IPS-15b (cell line): ENCODE results near the gene PRICKLE1.

Experiments used
- H3K27me3 ChIP-seq: one replicate; pipeline ENCODE4 v1.6.1; 2013; ENCODE audit warnings: low read length; ENCODE audit not compliant: control insufficient read depth, insufficient read depth
- H3K36me3 ChIP-seq: one replicate; pipeline ENCODE4 v1.6.1; 2013; ENCODE audit warnings: low read length; ENCODE audit not compliant: control insufficient read depth, insufficient read depth
- H3K4me1 ChIP-seq: one replicate; pipeline ENCODE4 v1.6.1; 2013; ENCODE audit warnings: mild to moderate bottlenecking, low read length; ENCODE audit not compliant: control insufficient read depth, insufficient read depth
- H3K4me3 ChIP-seq: one replicate; pipeline ENCODE4 v1.5.1; 2013; ENCODE audit warnings: low read depth, low read length
- H3K9ac ChIP-seq: one replicate; pipeline ENCODE4 v1.6.1; 2013; ENCODE audit warnings: low read depth, mild to moderate bottlenecking, low read length
- H3K9me3 ChIP-seq: one replicate; pipeline ENCODE4 v1.6.1; 2013; ENCODE audit warnings: mild to moderate bottlenecking, low read length; ENCODE audit not compliant: control insufficient read depth, insufficient read depth

PRICKLE1 gene

DNA sequence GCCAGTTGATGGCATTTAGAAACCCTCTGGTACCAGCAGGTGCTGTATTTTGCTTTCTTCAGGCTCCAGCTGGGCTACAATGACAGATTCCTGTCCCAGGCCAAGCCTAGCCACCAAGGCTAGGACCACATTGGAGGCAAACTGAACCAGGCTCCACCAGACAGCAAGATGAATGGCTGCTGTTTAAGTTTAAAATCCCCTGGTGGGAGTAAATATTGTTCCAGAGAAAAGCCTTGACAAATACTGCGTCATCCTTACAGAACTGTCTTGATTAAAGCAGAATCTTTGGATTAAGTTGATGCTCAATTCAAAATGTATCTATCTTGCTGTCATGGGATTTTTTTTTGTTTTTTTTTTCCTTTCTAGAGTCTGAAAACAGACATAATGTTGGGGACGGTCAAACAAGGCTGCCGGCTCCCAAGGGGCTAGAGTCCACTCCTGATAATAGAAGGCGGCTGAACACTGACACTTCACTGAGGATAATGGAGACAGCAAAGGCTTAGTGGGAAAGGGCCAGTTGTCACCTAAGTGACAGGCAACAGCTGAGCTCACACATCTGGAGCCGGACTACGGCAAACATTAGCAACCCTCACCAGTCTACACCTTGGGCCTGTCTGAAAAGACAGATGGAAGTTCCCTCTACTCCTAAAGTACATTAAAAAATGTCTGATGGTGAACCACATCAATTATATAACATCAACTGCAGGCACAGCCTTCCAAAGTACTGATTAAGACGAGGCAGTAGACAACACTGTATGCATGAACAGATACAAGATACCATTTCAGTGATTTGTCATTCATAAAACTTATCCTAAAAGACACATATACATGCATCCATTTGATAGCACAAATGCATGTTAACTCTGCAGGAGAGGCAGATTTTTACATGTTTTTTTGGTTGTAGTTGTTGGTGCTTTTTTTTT is 1.7 kb downstream of the PRICKLE1 start:
- no peak overlapping the region for H3K9ac ChIP-seq
- H3K27me3 ChIP-seq: peaks cover 49% of the 10 kb centered on the region
- no peak overlapping the region for H3K4me3 ChIP-seq
- H3K4me1 ChIP-seq: no peaks in the 10 kb centered on the region
- H3K36me3 ChIP-seq: no peaks in the 10 kb centered on the region
- H3K9me3 ChIP-seq: no peaks in the 10 kb centered on the region

DNA sequence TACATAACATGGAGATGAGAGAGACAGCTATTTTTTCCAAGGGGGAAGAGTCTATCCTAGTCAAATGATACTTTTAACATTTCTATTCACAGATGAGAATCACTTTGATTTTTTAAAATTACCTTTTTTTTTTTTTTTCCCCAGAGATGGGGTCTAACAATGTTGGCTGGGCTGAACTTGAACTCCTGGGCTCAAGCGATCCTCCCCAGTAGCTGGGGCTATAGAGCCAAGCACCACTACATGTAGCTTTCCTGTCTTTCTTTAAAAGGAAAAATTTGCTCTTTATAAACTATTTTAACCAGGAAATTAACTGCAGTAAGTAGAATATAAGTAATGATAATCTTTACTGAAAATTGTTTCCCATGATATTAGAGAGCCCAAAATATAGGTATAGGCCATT is 3.3 kb downstream of the PRICKLE1 start:
- Histone ChIP-seq H3K36me3 (no peaks in the 10 kb centered on the region), H3K27me3 (peaks cover 37% of the 10 kb centered on the region), H3K9ac (no peak overlapping the region), H3K9me3 (no peaks in the 10 kb centered on the region), H3K4me1 (no peaks in the 10 kb centered on the region), H3K4me3 (no peak overlapping the region)

DNA sequence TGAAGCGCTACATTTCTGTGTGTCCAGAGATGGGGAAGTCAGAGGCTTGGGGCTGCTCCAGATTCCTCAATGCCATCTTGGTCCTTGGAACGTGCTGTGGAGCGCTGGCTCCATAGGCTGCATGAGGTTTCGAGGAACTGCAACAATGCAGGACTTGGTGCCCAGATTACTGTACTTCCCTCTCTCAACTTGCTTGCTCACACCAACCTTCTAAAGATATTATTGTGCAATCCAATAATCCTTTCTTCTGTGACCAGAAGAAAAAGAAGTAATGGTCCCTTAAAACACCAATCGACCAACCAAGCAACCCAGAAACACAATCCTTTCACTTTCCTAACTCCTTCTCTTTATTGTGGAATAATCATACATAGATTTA is 3.7 kb downstream of the PRICKLE1 start:
- no peaks in the 10 kb centered on the region for H3K4me1 ChIP-seq
- no peaks in the 10 kb centered on the region for H3K9me3 ChIP-seq
- H3K36me3 ChIP-seq: no peaks in the 10 kb centered on the region
- H3K9ac ChIP-seq: no peak overlapping the region
- H3K4me3 ChIP-seq: no peak overlapping the region
- H3K27me3 ChIP-seq: peaks cover 34% of the 10 kb centered on the region

DNA sequence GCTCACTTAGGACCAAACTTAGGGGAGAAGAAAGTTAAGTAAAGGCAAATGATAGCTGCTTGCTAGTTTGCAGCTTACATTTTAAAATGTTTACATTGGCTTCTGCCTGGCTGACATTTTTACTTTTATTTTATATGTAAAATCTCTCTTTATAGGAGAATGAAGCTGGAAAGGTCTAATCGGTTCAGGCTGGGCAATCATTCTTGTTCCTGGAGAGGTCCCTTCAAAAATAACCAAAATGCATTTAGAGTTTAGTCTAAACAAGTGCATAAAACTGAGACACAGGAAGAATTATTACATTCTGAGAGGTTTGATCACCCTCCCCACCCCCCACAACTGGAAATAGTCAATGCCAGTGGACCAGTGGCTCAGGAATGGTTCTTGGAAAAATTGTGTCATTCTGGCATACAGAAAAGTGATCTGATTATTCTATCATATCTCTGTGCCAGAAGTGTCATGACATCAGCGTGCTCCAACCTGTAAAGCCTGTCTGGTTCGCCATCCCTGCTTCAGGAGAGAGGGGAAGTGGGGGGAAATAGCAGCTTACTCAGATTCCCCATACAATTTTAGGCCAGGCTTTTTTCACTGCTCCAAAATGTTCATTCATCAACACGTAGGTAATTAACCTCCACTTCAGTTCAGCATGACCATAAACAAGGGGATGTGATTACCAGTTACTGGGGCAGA is 4.2 kb downstream of the PRICKLE1 start:
- Histone ChIP-seq H3K27me3 (peaks cover 29% of the 10 kb centered on the region), H3K4me1 (no peaks in the 10 kb centered on the region), H3K9me3 (no peaks in the 10 kb centered on the region), H3K4me3 (no peak overlapping the region), H3K36me3 (no peaks in the 10 kb centered on the region), H3K9ac (no peak overlapping the region)

DNA sequence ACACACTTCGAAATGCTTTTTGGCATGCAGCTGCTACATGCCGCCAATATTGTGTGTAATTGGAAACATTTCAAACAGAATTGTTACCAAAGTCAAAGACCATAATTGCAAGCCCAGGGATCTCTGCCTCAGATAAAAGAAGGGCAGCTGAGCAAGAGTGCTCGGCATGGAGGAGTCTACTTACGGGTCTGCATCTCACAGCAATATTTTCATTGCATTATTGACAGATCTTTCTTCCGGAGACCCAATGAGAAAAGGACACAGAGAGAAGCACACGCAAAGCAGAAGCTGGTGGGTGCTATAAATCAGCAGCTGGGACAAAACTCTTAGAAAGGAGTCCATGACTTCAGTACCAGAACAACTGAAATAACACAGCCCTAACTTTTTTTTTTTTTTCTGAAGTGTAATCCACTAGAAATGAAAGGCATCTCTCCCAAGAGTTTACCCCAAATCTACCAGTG is 4.9 kb downstream of the PRICKLE1 start:
- no peaks in the 10 kb centered on the region for H3K9me3 ChIP-seq
- H3K36me3 ChIP-seq: no peaks in the 10 kb centered on the region
- peaks cover 25% of the 10 kb centered on the region for H3K27me3 ChIP-seq
- no peak overlapping the region for H3K4me3 ChIP-seq
- H3K4me1 ChIP-seq: no peaks in the 10 kb centered on the region
- no peak overlapping the region for H3K9ac ChIP-seq

DNA sequence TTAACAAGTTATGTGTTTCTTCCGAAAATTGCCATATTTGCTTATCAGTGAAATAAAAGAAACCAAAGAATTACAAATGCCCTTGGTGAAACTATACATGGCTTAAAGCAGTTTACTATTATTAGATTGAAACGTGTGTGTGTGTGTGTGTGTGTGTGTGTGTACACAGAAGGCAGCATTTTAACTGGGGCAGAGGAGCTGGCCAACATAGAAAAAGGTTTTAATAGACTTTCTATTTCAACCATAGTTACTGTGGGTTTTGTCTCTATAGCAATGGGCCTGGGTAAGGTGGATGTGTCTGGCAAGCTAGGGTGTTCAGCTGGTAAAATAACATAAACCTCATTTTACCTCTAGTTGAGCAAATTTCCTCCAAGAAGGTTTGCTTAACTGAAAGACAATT is 6.5 kb downstream of the PRICKLE1 start:
- Histone ChIP-seq H3K9me3 (no peaks in the 10 kb centered on the region), H3K4me3 (no peak overlapping the region), H3K36me3 (no peaks in the 10 kb centered on the region), H3K27me3 (peaks cover 12% of the 10 kb centered on the region), H3K4me1 (no peaks in the 10 kb centered on the region), H3K9ac (no peak overlapping the region)

DNA sequence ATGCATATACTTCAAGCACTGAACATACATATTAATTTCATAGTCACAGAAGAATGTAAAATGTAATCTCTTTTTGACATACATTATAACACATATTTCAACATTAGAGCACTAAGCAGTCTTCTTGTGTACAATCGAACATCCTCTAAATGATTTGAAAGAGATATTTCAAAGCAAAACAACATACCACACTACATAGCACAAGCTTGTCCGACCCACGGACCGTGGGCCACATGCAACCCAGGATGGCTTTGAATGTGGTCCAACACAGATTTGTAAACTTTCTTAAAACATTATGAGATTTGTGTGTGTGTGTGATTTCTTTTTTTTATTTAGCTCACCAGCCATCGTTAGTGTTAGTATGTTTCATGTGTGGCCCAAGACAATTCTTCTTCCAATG is 7.0 kb downstream of the PRICKLE1 start:
- H3K4me1 ChIP-seq: no peaks in the 10 kb centered on the region
- H3K27me3 ChIP-seq: peaks cover 7% of the 10 kb centered on the region
- H3K4me3 ChIP-seq: no peak overlapping the region
- no peaks in the 10 kb centered on the region for H3K36me3 ChIP-seq
- H3K9me3 ChIP-seq: no peaks in the 10 kb centered on the region
- H3K9ac ChIP-seq: no peak overlapping the region

DNA sequence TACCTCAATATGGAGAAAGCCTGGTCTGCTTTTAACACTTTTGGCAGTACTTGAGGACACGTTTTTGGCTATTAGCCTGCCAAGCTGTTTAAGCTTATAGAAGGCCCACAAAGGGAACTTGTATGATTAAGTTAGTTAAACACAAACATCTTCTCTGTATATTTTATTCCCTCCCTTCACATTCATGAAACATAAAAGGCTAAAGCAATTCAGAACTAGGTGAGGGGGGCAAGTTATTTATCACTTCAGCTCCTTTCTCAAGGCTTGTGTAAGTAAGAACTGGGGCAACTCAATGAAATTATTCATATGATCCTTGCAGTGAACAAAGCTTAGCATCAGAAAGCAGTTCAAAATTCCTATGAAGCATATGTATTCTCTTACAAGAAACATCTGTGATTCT is 7.5 kb downstream of the PRICKLE1 start:
- no peak overlapping the region for H3K4me3 ChIP-seq
- no peaks in the 10 kb centered on the region for H3K4me1 ChIP-seq
- H3K9ac ChIP-seq: no peak overlapping the region
- H3K36me3 ChIP-seq: no peaks in the 10 kb centered on the region
- H3K27me3 ChIP-seq: peaks cover 3% of the 10 kb centered on the region
- H3K9me3 ChIP-seq: no peaks in the 10 kb centered on the region

DNA sequence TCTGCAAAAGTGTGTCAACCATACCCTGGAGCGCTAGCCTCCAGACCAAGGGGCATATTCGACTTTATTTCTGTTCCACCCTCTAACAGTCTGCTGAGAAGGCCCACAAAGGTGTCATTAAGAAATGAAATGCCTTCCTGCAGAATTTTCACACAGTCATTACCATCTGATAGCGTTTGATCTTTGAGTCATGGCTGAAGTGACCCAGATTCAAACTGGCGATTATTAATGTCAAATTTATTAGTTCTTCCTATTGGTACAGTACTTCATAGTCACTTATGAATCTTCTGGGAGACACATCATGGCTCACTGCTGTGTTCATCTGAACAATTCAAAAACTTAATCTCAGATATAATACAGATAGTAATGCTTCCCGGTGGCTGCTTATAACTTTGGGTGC is 13.2 kb downstream of the PRICKLE1 start:
- H3K4me3 ChIP-seq: no peak overlapping the region
- H3K36me3 ChIP-seq: no peaks in the 10 kb centered on the region
- no peaks in the 10 kb centered on the region for H3K9me3 ChIP-seq
- no peak overlapping the region for H3K9ac ChIP-seq
- H3K27me3 ChIP-seq: no peaks in the 10 kb centered on the region
- peaks cover 4% of the 10 kb centered on the region for H3K4me1 ChIP-seq

DNA sequence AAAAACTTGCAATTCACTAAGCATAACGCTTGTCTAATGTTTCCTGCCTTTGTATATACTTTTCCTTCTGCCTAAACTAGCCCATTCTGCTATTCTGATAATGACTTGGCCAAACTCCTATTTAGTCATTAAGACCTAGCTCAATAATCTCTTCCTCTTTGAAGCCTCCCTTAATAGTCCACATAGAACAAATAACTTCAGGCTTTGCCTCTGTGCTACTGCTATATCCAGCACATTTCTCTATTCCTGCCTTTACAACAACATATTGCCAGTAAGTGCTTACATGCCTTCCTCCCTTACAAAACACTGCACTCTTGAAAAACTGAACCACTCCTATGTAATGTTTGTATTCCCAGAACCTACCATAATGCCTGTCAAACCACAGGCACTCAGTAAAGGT is 13.8 kb downstream of the PRICKLE1 start:
- Histone ChIP-seq H3K9ac (no peak overlapping the region), H3K4me3 (no peak overlapping the region), H3K4me1 (peaks cover 4% of the 10 kb centered on the region), H3K27me3 (no peaks in the 10 kb centered on the region), H3K9me3 (no peaks in the 10 kb centered on the region), H3K36me3 (no peaks in the 10 kb centered on the region)

DNA sequence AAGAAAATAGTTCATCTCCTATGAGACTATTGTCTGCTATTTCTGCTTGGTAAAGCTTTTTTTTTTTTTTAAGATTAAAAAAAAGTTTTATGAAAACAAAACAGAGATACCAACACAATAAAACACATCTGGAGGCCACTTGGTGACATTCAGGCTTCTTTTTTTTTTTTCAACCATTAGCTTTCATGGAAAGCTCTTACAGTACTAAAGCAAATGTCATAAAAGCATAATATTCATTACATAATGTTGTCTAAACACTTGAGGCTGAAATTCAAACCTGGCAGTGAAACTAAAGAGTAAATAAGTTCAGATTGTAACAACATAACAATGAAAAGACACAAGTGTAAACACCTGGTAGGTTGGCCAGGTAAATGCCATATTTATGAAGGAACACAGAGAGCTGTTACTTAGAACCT is 14.7 kb downstream of the PRICKLE1 start:
- Histone ChIP-seq H3K36me3 (no peaks in the 10 kb centered on the region), H3K9me3 (no peaks in the 10 kb centered on the region), H3K9ac (no peak overlapping the region), H3K4me3 (no peak overlapping the region), H3K4me1 (peaks cover 6% of the 10 kb centered on the region), H3K27me3 (no peaks in the 10 kb centered on the region)
